Measurements from ENCODE around the gene HCN1.

DNA sequence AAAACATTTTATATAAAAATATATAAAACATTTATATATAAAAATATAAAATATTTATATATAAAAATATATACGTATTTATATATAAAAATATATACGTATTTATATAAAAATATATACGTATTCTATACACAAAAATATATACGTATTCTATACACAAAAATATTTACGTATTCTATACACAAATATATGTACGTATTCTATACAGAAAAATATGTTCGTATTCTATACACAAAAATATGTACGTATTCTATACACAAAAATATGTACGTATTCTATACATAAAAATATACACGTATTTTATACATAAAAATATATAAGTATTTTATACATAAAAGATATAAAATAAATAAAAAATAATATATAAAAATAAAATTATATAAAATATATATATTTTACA, 323.6 kb downstream of the HCN1 start:
- TF ChIP-seq, protein P1, sequence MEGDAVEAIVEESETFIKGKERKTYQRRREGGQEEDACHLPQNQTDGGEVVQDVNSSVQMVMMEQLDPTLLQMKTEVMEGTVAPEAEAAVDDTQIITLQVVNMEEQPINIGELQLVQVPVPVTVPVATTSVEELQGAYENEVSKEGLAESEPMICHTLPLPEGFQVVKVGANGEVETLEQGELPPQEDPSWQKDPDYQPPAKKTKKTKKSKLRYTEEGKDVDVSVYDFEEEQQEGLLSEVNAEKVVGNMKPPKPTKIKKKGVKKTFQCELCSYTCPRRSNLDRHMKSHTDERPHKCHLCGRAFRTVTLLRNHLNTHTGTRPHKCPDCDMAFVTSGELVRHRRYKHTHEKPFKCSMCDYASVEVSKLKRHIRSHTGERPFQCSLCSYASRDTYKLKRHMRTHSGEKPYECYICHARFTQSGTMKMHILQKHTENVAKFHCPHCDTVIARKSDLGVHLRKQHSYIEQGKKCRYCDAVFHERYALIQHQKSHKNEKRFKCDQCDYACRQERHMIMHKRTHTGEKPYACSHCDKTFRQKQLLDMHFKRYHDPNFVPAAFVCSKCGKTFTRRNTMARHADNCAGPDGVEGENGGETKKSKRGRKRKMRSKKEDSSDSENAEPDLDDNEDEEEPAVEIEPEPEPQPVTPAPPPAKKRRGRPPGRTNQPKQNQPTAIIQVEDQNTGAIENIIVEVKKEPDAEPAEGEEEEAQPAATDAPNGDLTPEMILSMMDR (IDR thresholded peaks at IDR 0.05): no peak
- no peak for TF ChIP-seq POLR2A (IDR thresholded peaks at IDR 0.05)
